ENCODE results near the gene KRTAP10-8.

The KRTAP10-8 gene

GRCh38 chr21:44654576-44655175 is 42.8 kb downstream of the KRTAP10-8 start, which contains the start of gene KRTAP12-4:
Gene KRTAP12-4 (minus strand): TSS chr21:44654659. CDS start chr21:44654614, 45 bp downstream.
- H3K27me3 ChIP-seq (ENCODE audit: control insufficient read depth in 3 of 3, insufficient read depth in 3 of 3, low read depth in 1 of 3, low read length in 3 of 3), result no peaks in the 10 kb centered on the region

GRCh38 chr21:44656868-44657267 is 45.0 kb downstream of the KRTAP10-8 start:
- Histone ChIP-seq H2AK5ac (ENCODE audit: low read depth, low read length) (no peak overlapping the region), H3K27me3 (ENCODE audit: control insufficient read depth in 3 of 3, insufficient read depth in 3 of 3, low read depth in 1 of 3, low read length in 3 of 3) (no peaks in the 10 kb centered on the region), H3K18ac (ENCODE audit: low read length) (no peak overlapping the region), H3K14ac (ENCODE audit: low read length) (no peak overlapping the region), H2BK12ac (ENCODE audit: low read length) (no peak overlapping the region), H3K36me3 (replicated peaks in 1 of 2; ENCODE audit: control insufficient read depth in 2 of 2, insufficient read depth in 2 of 2, low read length in 2 of 2) (no peaks in the 10 kb centered on the region), H3K9me3 (replicated peaks in 1 of 2; ENCODE audit: control insufficient read depth in 2 of 2, insufficient read depth in 1 of 2, low read depth in 1 of 2, low read length in 2 of 2) (peaks cover 0 to 4% of the 10 kb centered on the region in 2 donors), H3K27ac (replicated peaks; ENCODE audit: low read length) (no peak overlapping the region), H2BK120ac (ENCODE audit: low read depth, low read length) (no peak overlapping the region), H2AFZ (ENCODE audit: low read length) (no peak overlapping the region), H3K9ac (ENCODE audit: low read depth, low read length, poor library complexity) (no peak overlapping the region), H3K4me2 (ENCODE audit: insufficient read depth, low read length, poor library complexity, severe bottlenecking) (no peak overlapping the region), H3K4ac (ENCODE audit: low read length) (no peak overlapping the region), H4K8ac (ENCODE audit: low read depth, low read length) (no peak overlapping the region), H2BK15ac (ENCODE audit: low read length) (no peak overlapping the region), H3K4me3 (ENCODE audit: low read length in 2 of 2) (no peak overlapping the region), H4K91ac (ENCODE audit: low read depth, low read length, poor library complexity) (no peak overlapping the region), H3K79me1 (ENCODE audit: low read depth, low read length) (no peaks in the 10 kb centered on the region), H3K4me1 (ENCODE audit: control insufficient read depth in 2 of 2, insufficient read depth in 1 of 2, low read depth in 1 of 2, low read length in 2 of 2) (peaks cover 0 to 2% of the 10 kb centered on the region in 2 donors), H2BK5ac (ENCODE audit: low read length) (no peak overlapping the region), H3K23ac (ENCODE audit: low read depth, low read length, poor library complexity) (no peak overlapping the region)
- WGBS, 2 donors (ENCODE audit: extremely low coverage in 2 of 2, insufficient read length in 2 of 2, insufficient replicate concordance in 1 of 2), result no CpG with 5 or more reads among the region's 1 CpG
- no peak for DNase-seq (ENCODE audit: low spot score)

More at GRCh38 chr21:44654576-44655175, 42.8 kb downstream of the KRTAP10-8 start, which contains the start of gene KRTAP12-4:
- Histone ChIP-seq H2BK15ac (ENCODE audit: low read length) (peak within 1 kb of the TSS; percentile 77), H3K4me2 (ENCODE audit: insufficient read depth, low read length, poor library complexity, severe bottlenecking) (no peak within 1 kb of the TSS), H3K79me1 (ENCODE audit: low read depth, low read length) (no peaks in the 10 kb centered on the region), H2BK5ac (ENCODE audit: low read length) (no peak within 1 kb of the TSS), H2BK12ac (ENCODE audit: low read length) (peak within 1 kb of the TSS; percentile 59), H3K4ac (ENCODE audit: low read length) (no peak within 1 kb of the TSS), H4K8ac (ENCODE audit: low read depth, low read length) (no peak within 1 kb of the TSS), H3K36me3 (replicated peaks in 1 of 2; ENCODE audit: control insufficient read depth in 2 of 2, insufficient read depth in 2 of 2, low read length in 2 of 2) (no peaks in the 10 kb centered on the region), H3K9ac (ENCODE audit: low read depth, low read length, poor library complexity) (no peak within 1 kb of the TSS), H3K23ac (ENCODE audit: low read depth, low read length, poor library complexity) (no peak within 1 kb of the TSS), H3K14ac (ENCODE audit: low read length) (peak within 1 kb of the TSS; percentile 79), H3K4me3 (ENCODE audit: low read length in 2 of 2) (no peak within 1 kb of the TSS), H3K4me1 (ENCODE audit: control insufficient read depth in 2 of 2, insufficient read depth in 1 of 2, low read depth in 1 of 2, low read length in 2 of 2) (peaks cover 0 to 2% of the 10 kb centered on the region in 2 donors), H2AFZ (ENCODE audit: low read length) (no peak within 1 kb of the TSS), H4K91ac (ENCODE audit: low read depth, low read length, poor library complexity) (no peak within 1 kb of the TSS), H3K27ac (replicated peaks; ENCODE audit: low read length) (no peak within 1 kb of the TSS), H2AK5ac (ENCODE audit: low read depth, low read length) (peak within 1 kb of the TSS; percentile 66), H3K9me3 (replicated peaks in 1 of 2; ENCODE audit: control insufficient read depth in 2 of 2, insufficient read depth in 1 of 2, low read depth in 1 of 2, low read length in 2 of 2) (peaks cover 0 to 6% of the 10 kb centered on the region in 2 donors), H2BK120ac (ENCODE audit: low read depth, low read length) (peak within 1 kb of the TSS; percentile 44), H3K18ac (ENCODE audit: low read length) (peak within 1 kb of the TSS; percentile 31)
- no CpG with 5 or more reads among the region's 9 CpGs for WGBS, 2 donors (ENCODE audit: extremely low coverage in 2 of 2, insufficient read length in 2 of 2, insufficient replicate concordance in 1 of 2)
- no peak for DNase-seq (ENCODE audit: low spot score)

DNA sequence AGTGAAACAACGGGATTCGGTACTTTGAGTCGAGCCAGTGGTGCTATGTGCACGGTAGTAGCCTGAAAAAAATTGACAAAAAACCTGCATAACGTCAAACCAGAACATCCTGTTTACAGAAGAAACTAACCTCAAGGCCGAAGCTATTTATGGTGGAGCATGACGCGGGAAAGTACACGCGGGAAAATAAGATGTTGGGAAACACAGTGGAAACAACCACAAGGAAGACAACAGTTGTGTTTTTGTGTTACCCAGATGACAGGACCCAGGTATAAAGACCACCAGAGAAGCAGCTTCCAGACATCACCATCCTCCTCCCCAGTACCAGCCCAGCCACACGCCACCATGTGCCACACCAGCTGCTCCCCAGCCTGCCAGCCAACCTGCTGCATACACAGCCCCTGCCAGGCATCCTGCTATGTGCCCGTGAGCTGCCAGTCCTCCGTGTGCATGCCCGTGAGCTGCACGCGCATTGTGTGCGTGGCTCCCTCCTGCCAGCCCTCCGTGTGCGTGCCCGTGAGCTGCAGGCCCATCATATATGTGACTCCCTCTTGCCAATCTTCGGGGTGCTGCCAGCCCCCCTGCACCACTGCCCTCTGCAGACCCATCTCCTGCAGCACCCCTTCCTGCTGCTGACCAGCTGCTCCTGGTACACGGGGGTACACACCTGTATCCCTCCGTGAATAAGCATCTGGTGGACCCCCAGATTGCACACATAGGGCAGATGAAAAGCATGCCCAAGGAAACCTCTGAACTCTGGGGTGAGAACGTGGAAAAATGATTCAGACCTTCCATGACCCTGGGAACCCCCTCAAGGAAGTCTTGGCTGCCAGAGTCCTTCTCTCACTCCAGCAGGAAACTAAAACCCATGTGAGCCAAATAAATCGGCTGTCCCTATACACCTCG is 46.0 kb downstream of the KRTAP10-8 start, which contains the start of gene KRTAP12-3:
KRTAP12-3 (plus strand) TSS at position 298 of the 906 bp plus-strand sequence; CDS start at position 346, 48 bp downstream.
- Histone ChIP-seq H3K23ac (ENCODE audit: low read depth, low read length, poor library complexity) (peak within 1 kb of the TSS; percentile 37), H2AK5ac (ENCODE audit: low read depth, low read length) (no peak within 1 kb of the TSS), H3K27ac (replicated peaks; ENCODE audit: low read length) (no peak within 1 kb of the TSS), H3K4ac (ENCODE audit: low read length) (no peak within 1 kb of the TSS), H4K91ac (ENCODE audit: low read depth, low read length, poor library complexity) (no peak within 1 kb of the TSS), H3K27me3 (ENCODE audit: control insufficient read depth in 3 of 3, insufficient read depth in 3 of 3, low read depth in 1 of 3, low read length in 3 of 3) (no peaks in the 10 kb centered on the region), H2BK12ac (ENCODE audit: low read length) (peak within 1 kb of the TSS; percentile 59), H2BK15ac (ENCODE audit: low read length) (peak within 1 kb of the TSS; percentile 63), H3K36me3 (replicated peaks in 1 of 2; ENCODE audit: control insufficient read depth in 2 of 2, insufficient read depth in 2 of 2, low read length in 2 of 2) (no peaks in the 10 kb centered on the region), H3K9ac (ENCODE audit: low read depth, low read length, poor library complexity) (no peak within 1 kb of the TSS), H3K4me2 (ENCODE audit: insufficient read depth, low read length, poor library complexity, severe bottlenecking) (no peak within 1 kb of the TSS), H2AFZ (ENCODE audit: low read length) (no peak within 1 kb of the TSS), H2BK120ac (ENCODE audit: low read depth, low read length) (no peak within 1 kb of the TSS), H4K8ac (ENCODE audit: low read depth, low read length) (no peak within 1 kb of the TSS), H2BK5ac (ENCODE audit: low read length) (no peak within 1 kb of the TSS), H3K9me3 (replicated peaks in 1 of 2; ENCODE audit: control insufficient read depth in 2 of 2, insufficient read depth in 1 of 2, low read depth in 1 of 2, low read length in 2 of 2) (peaks cover 0 to 4% of the 10 kb centered on the region in 2 donors), H3K14ac (ENCODE audit: low read length) (no peak within 1 kb of the TSS), H3K18ac (ENCODE audit: low read length) (peak within 1 kb of the TSS; percentile 24), H3K4me1 (ENCODE audit: control insufficient read depth in 2 of 2, insufficient read depth in 1 of 2, low read depth in 1 of 2, low read length in 2 of 2) (peaks cover 0 to 2% of the 10 kb centered on the region in 2 donors), H3K4me3 (ENCODE audit: low read length in 2 of 2) (peak within 1 kb of the TSS in 1 of 2 donors; percentile 3), H3K79me1 (ENCODE audit: low read depth, low read length) (no peaks in the 10 kb centered on the region)
- DNase-seq (ENCODE audit: low spot score), result no peak
- WGBS, 2 donors (ENCODE audit: extremely low coverage in 2 of 2, insufficient read length in 2 of 2, insufficient replicate concordance in 1 of 2), result no CpG with 5 or more reads among the region's 26 CpGs

DNA sequence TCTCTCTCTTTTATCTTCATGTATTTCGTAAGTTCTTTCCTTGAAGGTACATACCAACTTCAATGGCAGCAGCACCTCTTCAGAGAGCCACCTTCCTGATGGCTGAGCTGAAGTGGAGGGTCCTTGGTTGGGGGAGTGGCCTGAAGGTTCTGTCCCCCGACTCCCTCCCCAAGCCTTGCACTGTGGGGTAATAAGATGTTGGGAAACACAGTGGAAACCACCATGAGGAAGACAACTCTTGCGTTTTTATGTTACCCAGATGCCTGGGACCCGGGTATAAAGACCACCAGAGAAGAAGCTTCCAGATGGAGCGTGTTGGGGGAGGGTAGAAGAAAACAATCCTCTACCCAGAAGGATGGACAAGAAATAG is 46.6 kb downstream of the KRTAP10-8 start:
- Histone ChIP-seq H4K8ac (ENCODE audit: low read depth, low read length) (no peak overlapping the region), H3K9me3 (replicated peaks in 1 of 2; ENCODE audit: control insufficient read depth in 2 of 2, insufficient read depth in 1 of 2, low read depth in 1 of 2, low read length in 2 of 2) (peaks cover 0 to 4% of the 10 kb centered on the region in 2 donors), H3K36me3 (replicated peaks in 1 of 2; ENCODE audit: control insufficient read depth in 2 of 2, insufficient read depth in 2 of 2, low read length in 2 of 2) (no peaks in the 10 kb centered on the region), H2BK15ac (ENCODE audit: low read length) (no peak overlapping the region), H2BK120ac (ENCODE audit: low read depth, low read length) (no peak overlapping the region), H2BK12ac (ENCODE audit: low read length) (no peak overlapping the region), H3K4me3 (ENCODE audit: low read length in 2 of 2) (no peak overlapping the region), H3K79me1 (ENCODE audit: low read depth, low read length) (no peaks in the 10 kb centered on the region), H3K18ac (ENCODE audit: low read length) (no peak overlapping the region), H3K27me3 (ENCODE audit: control insufficient read depth in 3 of 3, insufficient read depth in 3 of 3, low read depth in 1 of 3, low read length in 3 of 3) (no peaks in the 10 kb centered on the region), H3K9ac (ENCODE audit: low read depth, low read length, poor library complexity) (no peak overlapping the region), H2AK5ac (ENCODE audit: low read depth, low read length) (no peak overlapping the region), H3K4ac (ENCODE audit: low read length) (no peak overlapping the region), H3K23ac (ENCODE audit: low read depth, low read length, poor library complexity) (no peak overlapping the region), H3K4me1 (ENCODE audit: control insufficient read depth in 2 of 2, insufficient read depth in 1 of 2, low read depth in 1 of 2, low read length in 2 of 2) (peaks cover 0 to 2% of the 10 kb centered on the region in 2 donors), H3K4me2 (ENCODE audit: insufficient read depth, low read length, poor library complexity, severe bottlenecking) (no peak overlapping the region), H4K91ac (ENCODE audit: low read depth, low read length, poor library complexity) (no peak overlapping the region), H2AFZ (ENCODE audit: low read length) (no peak overlapping the region), H3K14ac (ENCODE audit: low read length) (no peak overlapping the region), H3K27ac (replicated peaks; ENCODE audit: low read length) (no peak overlapping the region), H2BK5ac (ENCODE audit: low read length) (no peak overlapping the region)
- no peak for DNase-seq (ENCODE audit: low spot score)
- whole genome bisulfite sequencing, 2 donors (ENCODE audit: extremely low coverage in 2 of 2, insufficient read length in 2 of 2, insufficient replicate concordance in 1 of 2), result no CpG with 5 or more reads among the region's 5 CpGs
